Temporal lobe (tissue), 2 donors: ENCODE data around the gene OOEP. TPM values are rescaled to one million over a fixed set of nuclear protein-coding genes. Genes with fewer than 3 reads are reported as not detected.

ENCODE experiments used
- small RNA-seq: library from RNA; depleted of rRNA; stranded (forward); fragments of <200 nt; gene quantifications from one replicate; pipeline ENCODE3, GENCODE V24; 2014; ENCODE audit warnings: low replicate concordance
- total RNA-seq: library from RNA; depleted of rRNA; stranded (reverse); fragments of >200 nt; gene quantifications from one replicate; pipeline ENCODE4 v1.2.3, GENCODE V29; 2014

OOEP gene
- total RNA-seq, 1 donor from 2014 or later = not detected

Small RNA genes lying within 50 kb of the gene (small RNA-seq; reads per million reads assigned to genes)
- gene RPL39P3 = 0.11 reads per million

Other genes with a start within 250 kb of the OOEP start
- gene KHDC1L, start 144.4 kb downstream of the OOEP start, total RNA-seq = 0.49 TPM
- gene KHDC1, start 106.7 kb downstream of the OOEP start, total RNA-seq = 2.7 TPM
- gene DPPA5, start 15.6 kb downstream of the OOEP start, total RNA-seq = not detected
- gene KHDC3L, start 7.2 kb downstream of the OOEP start, total RNA-seq = 0.25 TPM
- gene DDX43, start 24.9 kb upstream of the OOEP start, total RNA-seq = 0.25 TPM
- gene CGAS, start 82.4 kb upstream of the OOEP start, total RNA-seq = 1.2 TPM
- gene MTO1, start 91.8 kb upstream of the OOEP start, total RNA-seq = 11.8 TPM
- gene EEF1A1, start 151.1 kb upstream of the OOEP start, total RNA-seq = 10,681 TPM